Measurements from ENCODE around the gene NECAP2.
"Not testable (repeated sequence)": the region's sequence is repeated elsewhere in the genome, so short reads cannot be mapped to it uniquely, and the experiment has no call there.

Gene NECAP2

GRCh38 chr1:16433030-16433429, 7.5 kb upstream of the NECAP2 start:
- no peak for DNase-seq

GRCh38 chr1:16434007-16434406, 6.5 kb upstream of the NECAP2 start:
- no peak for DNase-seq

- DNase-seq: no peak
Observed at GRCh38 chr1:16434501-16434900, 6.0 kb upstream of the NECAP2 start.

GRCh38 chr1:16436946-16437474, 3.5 kb upstream of the NECAP2 start, which contains the start of gene SPATA21:
Gene SPATA21, minus strand, starts transcription at chr1:16437424. Its CDS starts 6,053 bp downstream, at chr1:16431371.
- DNase-seq: peak; percentile 30

GRCh38 chr1:16438516-16438915, 2.0 kb upstream of the NECAP2 start:
- no peak for DNase-seq

- DNase-seq: no peak
Observed at GRCh38 chr1:16438924-16439323, 1.6 kb upstream of the NECAP2 start.

- no peak for DNase-seq
Observed at GRCh38 chr1:16440131-16440469, 424 bp upstream of the NECAP2 start.

- no peak for DNase-seq
Observed at GRCh38 chr1:16441282-16441665, 750 bp downstream of the NECAP2 start.

- DNase-seq: no peak
Observed at GRCh38 chr1:16442265-16442664, 1.7 kb downstream of the NECAP2 start.

GRCh38 chr1:16442941-16443340, 2.4 kb downstream of the NECAP2 start:
- DNase-seq: no peak

- no peak for DNase-seq
Observed at GRCh38 chr1:16443975-16444770, 3.6 kb downstream of the NECAP2 start.

GRCh38 chr1:16445052-16445451, 4.5 kb downstream of the NECAP2 start:
- DNase-seq: no peak

- DNase-seq: no peak
Observed at GRCh38 chr1:16446116-16446515, 5.6 kb downstream of the NECAP2 start.

GRCh38 chr1:16447641-16448040, 7.1 kb downstream of the NECAP2 start:
- DNase-seq: no peak

- no peak for DNase-seq
Observed at GRCh38 chr1:16449065-16449464, 8.5 kb downstream of the NECAP2 start.

- DNase-seq: no peak
Observed at GRCh38 chr1:16449666-16450065, 9.1 kb downstream of the NECAP2 start.

GRCh38 chr1:16450863-16451481, 10.4 kb downstream of the NECAP2 start:
- DNase-seq: no peak

- no peak for DNase-seq
Observed at GRCh38 chr1:16451841-16452528, 11.5 kb downstream of the NECAP2 start.

GRCh38 chr1:16454909-16455308, 14.4 kb downstream of the NECAP2 start:
- not testable (repeated sequence) for DNase-seq

GRCh38 chr1:16456151-16456550, 15.6 kb downstream of the NECAP2 start:
- DNase-seq: not testable (repeated sequence)

GRCh38 chr1:16458831-16459230, 18.3 kb downstream of the NECAP2 start:
- no peak for DNase-seq

GRCh38 chr1:16459352-16459925, 18.9 kb downstream of the NECAP2 start:
- DNase-seq: no peak

GRCh38 chr1:16461681-16462080, 21.2 kb downstream of the NECAP2 start:
- DNase-seq: no peak
